ENCODE data around the gene L3MBTL2.

The L3MBTL2 gene

GRCh38 chr22:41229215-41229614, 24.1 kb downstream of the L3MBTL2 start:
- no peak for TF ChIP-seq SNAI2 (CRISPR knock-in tag; IDR thresholded peaks at IDR 0.05)
- no peak for ATAC-seq

DNA sequence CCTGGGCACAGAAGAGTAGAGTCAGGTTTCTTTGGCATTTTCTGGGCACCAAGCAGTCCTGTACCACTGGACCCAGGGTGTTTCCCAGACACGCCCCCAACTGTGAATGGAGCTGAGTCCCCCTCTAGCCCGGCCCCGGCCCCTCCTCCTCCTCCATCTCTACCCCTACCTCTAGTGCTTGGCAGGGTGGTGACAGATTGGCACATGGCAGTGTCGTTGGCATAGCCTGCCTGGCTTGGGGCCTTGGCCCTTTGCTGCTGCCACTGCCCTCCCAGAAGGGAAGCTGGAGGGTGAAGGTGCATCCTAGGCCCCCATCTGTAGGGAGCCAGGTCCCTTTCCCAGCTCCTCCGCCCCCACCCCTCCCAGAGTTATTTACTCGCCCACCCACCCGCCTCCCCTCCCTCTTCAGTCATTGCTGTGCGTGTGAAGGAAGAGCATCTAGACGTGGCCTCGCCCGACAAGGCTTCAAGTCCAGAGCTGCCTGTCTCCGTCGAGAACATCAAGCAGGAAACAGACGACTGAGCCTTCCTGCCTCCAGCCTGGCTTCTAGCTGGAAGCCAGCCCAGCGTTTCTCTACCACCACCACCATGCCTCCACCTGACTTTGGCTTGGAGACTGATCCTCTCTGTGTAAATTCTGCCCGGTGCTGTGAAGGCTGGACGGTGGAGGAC, 24.8 kb downstream of the L3MBTL2 start:
- ATAC-seq: no peak
- no peak for TF ChIP-seq SNAI2 (CRISPR knock-in tag; IDR thresholded peaks at IDR 0.05)
- TF ChIP-seq ZFP3 (CRISPR knock-in tag; IDR thresholded peaks at IDR 0.05): no peak
- no peak for TF ChIP-seq RARB (CRISPR knock-in tag; IDR thresholded peaks at IDR 0.05)

GRCh38 chr22:41230401-41230785, 25.3 kb downstream of the L3MBTL2 start:
- TF ChIP-seq ISL1 (CRISPR knock-in tag; IDR thresholded peaks at IDR 0.05) (no peak), PPARA (CRISPR knock-in tag; IDR thresholded peaks at IDR 0.05; ENCODE audit: borderline replicate concordance) (no peak), GLIS3 (CRISPR knock-in tag; IDR thresholded peaks at IDR 0.05) (no peak), ZFP3 (CRISPR knock-in tag; IDR thresholded peaks at IDR 0.05) (no peak), RARB (CRISPR knock-in tag; IDR thresholded peaks at IDR 0.05) (no peak), POU6F1 (CRISPR knock-in tag; IDR thresholded peaks at IDR 0.05; ENCODE audit: borderline replicate concordance, low read depth) (no peak), BACH2 (CRISPR knock-in tag; IDR thresholded peaks at IDR 0.05; ENCODE audit: borderline replicate concordance) (no peak), TOX (CRISPR knock-in tag; IDR thresholded peaks at IDR 0.05; ENCODE audit: borderline replicate concordance) (no peak), SNAI2 (CRISPR knock-in tag; IDR thresholded peaks at IDR 0.05) (no peak), ZNF8 (CRISPR knock-in tag; IDR thresholded peaks at IDR 0.05) (no peak), CSDC2 (CRISPR knock-in tag; IDR thresholded peaks at IDR 0.05) (no peak), ZFP30 (CRISPR knock-in tag; IDR thresholded peaks at IDR 0.05) (no peak)
- no peak for ATAC-seq

GRCh38 chr22:41231369-41231768, 26.3 kb downstream of the L3MBTL2 start:
- TF ChIP-seq OSR1 (CRISPR knock-in tag; IDR thresholded peaks at IDR 0.05) (no peak), BACH2 (CRISPR knock-in tag; IDR thresholded peaks at IDR 0.05; ENCODE audit: borderline replicate concordance) (no peak)
- no peak for ATAC-seq

DNA sequence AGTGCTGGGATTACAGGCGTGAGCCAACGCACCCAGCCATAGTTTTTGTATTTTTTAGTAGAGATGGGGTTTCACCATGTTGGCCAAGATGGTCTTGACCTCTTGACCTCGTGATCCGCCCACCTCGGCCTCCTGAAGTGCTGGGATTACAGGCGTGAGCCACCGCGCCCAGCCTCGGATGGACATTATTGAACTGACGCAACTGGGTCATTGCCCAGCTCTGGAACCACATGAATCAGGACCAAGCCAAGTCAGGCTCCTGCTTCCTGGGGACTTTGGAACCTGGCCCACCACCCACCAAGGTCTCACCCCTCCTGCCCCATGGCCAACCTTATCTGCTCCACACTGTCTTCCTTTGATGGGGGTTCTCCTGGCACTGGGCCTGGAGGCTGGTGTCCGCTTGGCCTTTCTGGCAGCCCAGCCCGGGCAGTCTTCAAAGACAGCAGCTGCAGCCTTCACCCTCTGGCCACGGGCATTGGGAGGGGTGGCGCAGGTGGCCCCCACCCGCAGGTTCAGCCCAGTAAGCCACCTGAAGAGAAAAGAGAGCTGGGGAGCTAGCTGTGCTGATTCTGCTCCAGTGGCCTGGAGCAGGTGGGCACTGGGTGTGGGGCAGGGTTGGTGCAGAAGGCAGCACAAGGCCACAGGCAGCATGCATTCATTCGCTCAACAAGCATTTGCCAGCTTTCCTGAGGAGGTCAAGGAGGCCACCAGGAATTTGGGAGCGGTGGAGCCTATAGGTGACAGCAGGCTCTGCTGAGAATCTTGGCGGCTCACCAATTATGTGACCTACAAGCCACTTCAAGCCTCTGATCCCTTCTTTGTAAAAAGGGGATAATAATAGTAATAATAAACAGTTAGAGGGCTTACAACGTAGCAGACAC, 29.9 kb downstream of the L3MBTL2 start:
- no peak for TF ChIP-seq ZC3H10 (CRISPR knock-in tag; IDR thresholded peaks at IDR 0.05)
- no peak for TF ChIP-seq ZFP30 (CRISPR knock-in tag; IDR thresholded peaks at IDR 0.05)
- TF ChIP-seq, protein P1, sequence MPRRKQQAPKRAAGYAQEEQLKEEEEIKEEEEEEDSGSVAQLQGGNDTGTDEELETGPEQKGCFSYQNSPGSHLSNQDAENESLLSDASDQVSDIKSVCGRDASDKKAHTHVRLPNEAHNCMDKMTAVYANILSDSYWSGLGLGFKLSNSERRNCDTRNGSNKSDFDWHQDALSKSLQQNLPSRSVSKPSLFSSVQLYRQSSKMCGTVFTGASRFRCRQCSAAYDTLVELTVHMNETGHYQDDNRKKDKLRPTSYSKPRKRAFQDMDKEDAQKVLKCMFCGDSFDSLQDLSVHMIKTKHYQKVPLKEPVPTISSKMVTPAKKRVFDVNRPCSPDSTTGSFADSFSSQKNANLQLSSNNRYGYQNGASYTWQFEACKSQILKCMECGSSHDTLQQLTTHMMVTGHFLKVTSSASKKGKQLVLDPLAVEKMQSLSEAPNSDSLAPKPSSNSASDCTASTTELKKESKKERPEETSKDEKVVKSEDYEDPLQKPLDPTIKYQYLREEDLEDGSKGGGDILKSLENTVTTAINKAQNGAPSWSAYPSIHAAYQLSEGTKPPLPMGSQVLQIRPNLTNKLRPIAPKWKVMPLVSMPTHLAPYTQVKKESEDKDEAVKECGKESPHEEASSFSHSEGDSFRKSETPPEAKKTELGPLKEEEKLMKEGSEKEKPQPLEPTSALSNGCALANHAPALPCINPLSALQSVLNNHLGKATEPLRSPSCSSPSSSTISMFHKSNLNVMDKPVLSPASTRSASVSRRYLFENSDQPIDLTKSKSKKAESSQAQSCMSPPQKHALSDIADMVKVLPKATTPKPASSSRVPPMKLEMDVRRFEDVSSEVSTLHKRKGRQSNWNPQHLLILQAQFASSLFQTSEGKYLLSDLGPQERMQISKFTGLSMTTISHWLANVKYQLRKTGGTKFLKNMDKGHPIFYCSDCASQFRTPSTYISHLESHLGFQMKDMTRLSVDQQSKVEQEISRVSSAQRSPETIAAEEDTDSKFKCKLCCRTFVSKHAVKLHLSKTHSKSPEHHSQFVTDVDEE (CRISPR knock-in tag; IDR thresholded peaks at IDR 0.05): no peak
- TF ChIP-seq POU6F1 (CRISPR knock-in tag; IDR thresholded peaks at IDR 0.05; ENCODE audit: borderline replicate concordance, low read depth): no peak
- TF ChIP-seq ZNF565 (CRISPR knock-in tag; conservative IDR thresholded peaks at IDR 0.05; ENCODE audit: low read depth): no peak
- TF ChIP-seq GLIS3 (CRISPR knock-in tag; IDR thresholded peaks at IDR 0.05): no peak
- no peak for TF ChIP-seq TOX (CRISPR knock-in tag; IDR thresholded peaks at IDR 0.05; ENCODE audit: borderline replicate concordance)
- no peak for TF ChIP-seq ZFP3 (CRISPR knock-in tag; IDR thresholded peaks at IDR 0.05)
- no peak for TF ChIP-seq TCF4 (CRISPR knock-in tag; IDR thresholded peaks at IDR 0.05; ENCODE audit: borderline replicate concordance)
- TF ChIP-seq ARNTL (CRISPR knock-in tag; IDR thresholded peaks at IDR 0.05; ENCODE audit: borderline replicate concordance, low read depth): no peak
- no peak for TF ChIP-seq RARB (CRISPR knock-in tag; IDR thresholded peaks at IDR 0.05)
- TF ChIP-seq ISL1 (CRISPR knock-in tag; IDR thresholded peaks at IDR 0.05): no peak
- no peak for ATAC-seq
